Astrocyte of the cerebellum (primary cell): ENCODE data around the gene TUBB.

Experiments
- DNase-seq: peaks from one replicate; pipeline ENCODE4 v3.0.0-alpha.2; 2011; ENCODE audit warnings: low read depth
- H3K4me3 ChIP-seq: 2 replicates; pipeline ENCODE4 v1.5.1; 2011; ENCODE audit warnings: mild to moderate bottlenecking, low read depth, low read length, moderate library complexity
- in situ Hi-C: cut with HindIII; loops from 2 replicates; pipeline ENCODE4 v1.10.0; 2017; ENCODE audit warnings: low sequenced_read_pairs
- TF ChIP-seq, protein P1 (sequence below): IDR thresholded peaks from 2 replicates; pipeline ENCODE4 v1.5.1; 2012; ENCODE audit warnings: low read length, low read depth, moderate library complexity, mild to moderate bottlenecking; ENCODE audit errors: missing control alignments

TUBB gene

DNA sequence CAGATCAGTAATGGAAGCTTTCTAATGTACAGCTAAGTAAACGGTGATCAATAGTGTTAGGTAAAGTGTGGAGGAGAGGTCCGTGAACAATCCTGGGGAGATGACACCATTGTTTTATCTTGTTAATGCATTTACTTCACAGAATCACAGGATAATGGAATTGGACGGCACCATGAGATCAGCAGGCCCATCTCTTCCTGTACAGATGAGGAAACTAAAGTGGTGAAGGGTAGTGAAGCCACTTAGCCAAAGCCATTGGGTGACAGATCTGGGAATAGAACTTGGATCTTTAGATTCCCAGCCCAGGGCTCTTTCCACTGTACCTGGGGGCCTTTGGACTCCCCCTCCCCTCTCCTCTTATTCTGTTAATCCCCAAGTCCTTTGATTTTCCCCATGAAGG, 50.4 kb downstream of the TUBB start:
- no peak for DNase-seq
- no peak overlapping the region for H3K4me3 ChIP-seq
- TF ChIP-seq, protein P1, sequence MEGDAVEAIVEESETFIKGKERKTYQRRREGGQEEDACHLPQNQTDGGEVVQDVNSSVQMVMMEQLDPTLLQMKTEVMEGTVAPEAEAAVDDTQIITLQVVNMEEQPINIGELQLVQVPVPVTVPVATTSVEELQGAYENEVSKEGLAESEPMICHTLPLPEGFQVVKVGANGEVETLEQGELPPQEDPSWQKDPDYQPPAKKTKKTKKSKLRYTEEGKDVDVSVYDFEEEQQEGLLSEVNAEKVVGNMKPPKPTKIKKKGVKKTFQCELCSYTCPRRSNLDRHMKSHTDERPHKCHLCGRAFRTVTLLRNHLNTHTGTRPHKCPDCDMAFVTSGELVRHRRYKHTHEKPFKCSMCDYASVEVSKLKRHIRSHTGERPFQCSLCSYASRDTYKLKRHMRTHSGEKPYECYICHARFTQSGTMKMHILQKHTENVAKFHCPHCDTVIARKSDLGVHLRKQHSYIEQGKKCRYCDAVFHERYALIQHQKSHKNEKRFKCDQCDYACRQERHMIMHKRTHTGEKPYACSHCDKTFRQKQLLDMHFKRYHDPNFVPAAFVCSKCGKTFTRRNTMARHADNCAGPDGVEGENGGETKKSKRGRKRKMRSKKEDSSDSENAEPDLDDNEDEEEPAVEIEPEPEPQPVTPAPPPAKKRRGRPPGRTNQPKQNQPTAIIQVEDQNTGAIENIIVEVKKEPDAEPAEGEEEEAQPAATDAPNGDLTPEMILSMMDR = no peak
- in situ Hi-C loops = no loop called here

DNA sequence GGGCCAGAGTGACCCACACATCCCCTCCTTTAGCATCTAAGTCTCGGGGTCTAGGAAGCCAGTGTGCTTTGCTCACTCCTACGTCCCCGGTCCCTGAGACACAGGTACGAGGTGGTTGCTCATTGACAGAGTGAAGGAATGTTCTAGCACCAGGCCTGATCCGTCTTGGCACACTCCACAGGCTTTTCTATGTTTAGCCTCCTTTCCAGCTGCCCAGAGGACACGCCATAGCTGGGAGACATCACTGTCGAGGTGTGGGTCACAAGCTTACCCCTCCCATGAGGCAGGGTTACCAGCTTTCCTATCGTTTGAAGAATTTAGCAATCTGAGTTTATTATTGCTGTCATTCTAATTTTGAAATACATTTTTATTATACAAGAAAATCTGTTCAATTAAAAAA, 54.5 kb downstream of the TUBB start:
- TF ChIP-seq, protein P1 = no peak
- no peak for DNase-seq
- H3K4me3 ChIP-seq = no peak overlapping the region
- in situ Hi-C loops = no loop called here
